ENCODE results near the gene CLSTN1. TPM values are rescaled to one million over a fixed set of nuclear protein-coding genes. Genes with fewer than 3 reads are reported as not detected.
"Not testable (repeated sequence)": the region's sequence is repeated elsewhere in the genome, so short reads cannot be mapped to it uniquely, and the experiment has no call there.

Gene CLSTN1
- total RNA-seq, 5 donors from 2014 or later (not counting 1 experiment from before 2014, with no cell fraction given): 84.6 to 105 (median 91.2) TPM

GRCh38 chr1:9794081-9794480, 29.7 kb downstream of the CLSTN1 start:
- DNase-seq (no peak), ATAC-seq (replicated peaks in 1 of 4) (no peak)
- Histone ChIP-seq H3K27ac (ENCODE audit: low read length) (no peak overlapping the region), H3K9me3 (no peaks in the 10 kb centered on the region), H3K4me3 (ENCODE audit: control insufficient read depth in 1 of 2, extremely low read depth in 1 of 2, low read length in 1 of 2) (no peak overlapping the region), H3K4me1 (ENCODE audit: control insufficient read depth in 1 of 2, extremely low read depth in 1 of 2, insufficient read depth in 2 of 2, low read length in 2 of 2) (peaks cover 0 to 34% of the 10 kb centered on the region in 2 experiments), H3K36me3 (ENCODE audit: control insufficient read depth in 2 of 2, extremely low read depth in 1 of 2, insufficient read depth in 1 of 2, low read length in 1 of 2) (peaks cover 0 to 3% of the 10 kb centered on the region in 2 donors), H3K27me3 (replicated peaks in 1 of 2; ENCODE audit: control insufficient read depth in 2 of 2, extremely low read depth in 1 of 2, insufficient read depth in 2 of 2, low read length in 1 of 2) (no peaks in the 10 kb centered on the region)
- Mint-ChIP-seq H3K27ac (peak overlapping the region; percentile 49 to 71), H3K9me3 (no peaks in the 10 kb centered on the region), H3K36me3 (peaks cover 8% of the 10 kb centered on the region), H3K4me1 (peaks cover 65 to 67% (median 65%) of the 10 kb centered on the region in 3 donors), H3K4me3 (no peak overlapping the region), H3K27me3 (no peaks in the 10 kb centered on the region)
- CTCF ChIA-PET: interaction anchor here in 1 of 2 donors (1.4 kb wide), 1 partner anchor 10 kb away, joined by 4 read pairs; no protein-coding TSS in a partner anchor
- WGBS (ENCODE audit: insufficient coverage): no CpG with 5 or more reads among the region's 6 CpGs
- POLR2A ChIA-PET: no interaction called here

- H3K27ac ChIP-seq (ENCODE audit: low read length): no peak overlapping the region
- H3K4me1 Mint-ChIP-seq: peaks cover 60 to 63% (median 62%) of the 10 kb centered on the region in 3 donors
- 93% methylated on average over 10 of the region's 15 CpGs for WGBS (ENCODE audit: insufficient coverage)
- ChIA-PET CTCF (interaction anchor here in 1 of 2 donors (0.6 to 1.4 kb wide), 2 partner anchors 9 to 522 kb away, joined by 4 to 6 read pairs; no protein-coding TSS in a partner anchor), POLR2A (no interaction called here)
- H3K27me3 ChIP-seq (replicated peaks in 1 of 2; ENCODE audit: control insufficient read depth in 2 of 2, extremely low read depth in 1 of 2, insufficient read depth in 2 of 2, low read length in 1 of 2): no peaks in the 10 kb centered on the region
- no peak overlapping the region for H3K4me3 ChIP-seq (ENCODE audit: control insufficient read depth in 1 of 2, extremely low read depth in 1 of 2, low read length in 1 of 2)
- H3K4me3 Mint-ChIP-seq: no peak overlapping the region
- H3K9me3 ChIP-seq: no peaks in the 10 kb centered on the region
- DNase-seq (no peak), ATAC-seq (replicated peaks in 1 of 4) (no peak)
- peaks cover 0 to 3% of the 10 kb centered on the region in 2 donors for H3K36me3 ChIP-seq (ENCODE audit: control insufficient read depth in 2 of 2, extremely low read depth in 1 of 2, insufficient read depth in 1 of 2, low read length in 1 of 2)
- peaks cover 8% of the 10 kb centered on the region for H3K36me3 Mint-ChIP-seq
- H3K4me1 ChIP-seq (ENCODE audit: control insufficient read depth in 1 of 2, extremely low read depth in 1 of 2, insufficient read depth in 2 of 2, low read length in 2 of 2): peaks cover 0 to 29% of the 10 kb centered on the region in 2 experiments
- H3K27ac Mint-ChIP-seq: peak overlapping the region in 1 of 2 donors; percentile 58
- H3K27me3 Mint-ChIP-seq: no peaks in the 10 kb centered on the region
- no peaks in the 10 kb centered on the region for H3K9me3 Mint-ChIP-seq
Observed at GRCh38 chr1:9793291-9793690, 30.5 kb downstream of the CLSTN1 start.

- Mint-ChIP-seq H3K4me3 (no peak overlapping the region), H3K27me3 (no peaks in the 10 kb centered on the region), H3K9me3 (no peaks in the 10 kb centered on the region), H3K36me3 (peaks cover 8% of the 10 kb centered on the region), H3K27ac (peak overlapping the region in 1 of 2 donors; percentile 62), H3K4me1 (peaks cover 61 to 64% (median 62%) of the 10 kb centered on the region in 3 donors)
- peaks cover 0 to 3% of the 10 kb centered on the region in 2 donors for H3K36me3 ChIP-seq (ENCODE audit: control insufficient read depth in 2 of 2, extremely low read depth in 1 of 2, insufficient read depth in 1 of 2, low read length in 1 of 2)
- H3K4me1 ChIP-seq (ENCODE audit: control insufficient read depth in 1 of 2, extremely low read depth in 1 of 2, insufficient read depth in 2 of 2, low read length in 2 of 2): peaks cover 2 to 34% of the 10 kb centered on the region in 2 experiments
- no peak overlapping the region for H3K27ac ChIP-seq (ENCODE audit: low read length)
- ChIA-PET POLR2A (no interaction called here), CTCF (interaction anchor here in 1 of 2 donors (1.0 kb wide), 1 partner anchor 14 kb away, joined by 3 read pairs; no protein-coding TSS in a partner anchor)
- ATAC-seq (replicated peaks in 1 of 4) (no peak), DNase-seq (no peak)
- WGBS (ENCODE audit: insufficient coverage): 100% methylated on average over 1 of the region's 14 CpGs
- H3K4me3 ChIP-seq (ENCODE audit: control insufficient read depth in 1 of 2, extremely low read depth in 1 of 2, low read length in 1 of 2): no peak overlapping the region
- no peaks in the 10 kb centered on the region for H3K27me3 ChIP-seq (replicated peaks in 1 of 2; ENCODE audit: control insufficient read depth in 2 of 2, extremely low read depth in 1 of 2, insufficient read depth in 2 of 2, low read length in 1 of 2)
- H3K9me3 ChIP-seq: no peaks in the 10 kb centered on the region
Observed at GRCh38 chr1:9792156-9793042, 31.4 kb downstream of the CLSTN1 start.

- H3K4me3 ChIP-seq (ENCODE audit: control insufficient read depth in 1 of 2, extremely low read depth in 1 of 2, low read length in 1 of 2); H3K27me3 ChIP-seq (replicated peaks in 1 of 2; ENCODE audit: control insufficient read depth in 2 of 2, extremely low read depth in 1 of 2, insufficient read depth in 2 of 2, low read length in 1 of 2); H3K4me3 Mint-ChIP-seq; CTCF ChIA-PET; DNase-seq; ATAC-seq (replicated peaks in 1 of 4); H3K36me3 ChIP-seq (ENCODE audit: control insufficient read depth in 2 of 2, extremely low read depth in 1 of 2, insufficient read depth in 1 of 2, low read length in 1 of 2); H3K9me3 ChIP-seq; POLR2A ChIA-PET; H3K36me3 Mint-ChIP-seq; H3K27me3 Mint-ChIP-seq; H3K27ac ChIP-seq (ENCODE audit: low read length); H3K9me3 Mint-ChIP-seq: not testable (repeated sequence)
- no CpG with 5 or more reads among the region's 4 CpGs for WGBS (ENCODE audit: insufficient coverage)
- Mint-ChIP-seq H3K4me1 (peaks cover 59 to 63% (median 61%) of the 10 kb centered on the region in 3 donors), H3K27ac (peak overlapping the region in 1 of 2 donors; percentile 35)
- H3K4me1 ChIP-seq (ENCODE audit: control insufficient read depth in 1 of 2, extremely low read depth in 1 of 2, insufficient read depth in 2 of 2, low read length in 2 of 2): peaks cover 9 to 40% of the 10 kb centered on the region in 2 experiments
Observed at GRCh38 chr1:9789700-9790099, 34.1 kb downstream of the CLSTN1 start.

- peaks cover 48 to 50% (median 48%) of the 10 kb centered on the region in 3 donors for H3K4me1 Mint-ChIP-seq
- POLR2A ChIA-PET: no interaction called here
Observed at GRCh38 chr1:9787702-9788101, 36.1 kb downstream of the CLSTN1 start.

GRCh38 chr1:9785406-9785805, 38.4 kb downstream of the CLSTN1 start:
- no peak overlapping the region for H3K27ac ChIP-seq (ENCODE audit: low read length)
- H3K36me3 ChIP-seq (ENCODE audit: control insufficient read depth in 2 of 2, extremely low read depth in 1 of 2, insufficient read depth in 1 of 2, low read length in 1 of 2): no peaks in the 10 kb centered on the region
- no peak overlapping the region for H3K4me3 ChIP-seq (ENCODE audit: control insufficient read depth in 1 of 2, extremely low read depth in 1 of 2, low read length in 1 of 2)
- no peak overlapping the region for H3K27ac Mint-ChIP-seq
- no peak for ATAC-seq (replicated peaks in 1 of 4)
- H3K36me3 Mint-ChIP-seq: peaks cover 3% of the 10 kb centered on the region
- 100% methylated on average over 3 of the region's 6 CpGs for WGBS (ENCODE audit: insufficient coverage)
- no peak for DNase-seq
- H3K4me3 Mint-ChIP-seq: no peak overlapping the region
- H3K27me3 ChIP-seq (replicated peaks in 1 of 2; ENCODE audit: control insufficient read depth in 2 of 2, extremely low read depth in 1 of 2, insufficient read depth in 2 of 2, low read length in 1 of 2): no peaks in the 10 kb centered on the region
- ChIA-PET POLR2A (interaction anchor here (0.7 to 0.8 kb wide), 2 partner anchors 18 to 862 kb away, joined by 3 read pairs; no protein-coding TSS in a partner anchor), CTCF (interaction anchor here (0.6 to 3.2 kb wide), 9 partner anchors 12 to 645 kb away, joined by 3 to 22 read pairs (median 8); partner anchors contain the start of gene CENPS (in 1 of the 2))
- H3K4me1 Mint-ChIP-seq: peaks cover 40 to 49% (median 45%) of the 10 kb centered on the region in 3 donors
- H3K27me3 Mint-ChIP-seq: no peaks in the 10 kb centered on the region
- H3K9me3 Mint-ChIP-seq: no peaks in the 10 kb centered on the region
- no peaks in the 10 kb centered on the region for H3K9me3 ChIP-seq
- H3K4me1 ChIP-seq (ENCODE audit: control insufficient read depth in 1 of 2, extremely low read depth in 1 of 2, insufficient read depth in 2 of 2, low read length in 2 of 2): peaks cover 9 to 29% of the 10 kb centered on the region in 2 experiments

More at GRCh38 chr1:9787702-9788101, 36.1 kb downstream of the CLSTN1 start:
- H3K4me3 Mint-ChIP-seq: peak overlapping the region; percentile 67 to 72 (median 71)
- Histone ChIP-seq H3K4me1 (ENCODE audit: control insufficient read depth in 1 of 2, extremely low read depth in 1 of 2, insufficient read depth in 2 of 2, low read length in 2 of 2) (peaks cover 9 to 34% of the 10 kb centered on the region in 2 experiments), H3K27ac (ENCODE audit: low read length) (peak overlapping the region; percentile 52), H3K4me3 (ENCODE audit: control insufficient read depth in 1 of 2, extremely low read depth in 1 of 2, low read length in 1 of 2) (no peak overlapping the region), H3K9me3 (no peaks in the 10 kb centered on the region), H3K36me3 (ENCODE audit: control insufficient read depth in 2 of 2, extremely low read depth in 1 of 2, insufficient read depth in 1 of 2, low read length in 1 of 2) (peaks cover 0 to 3% of the 10 kb centered on the region in 2 donors), H3K27me3 (replicated peaks in 1 of 2; ENCODE audit: control insufficient read depth in 2 of 2, extremely low read depth in 1 of 2, insufficient read depth in 2 of 2, low read length in 1 of 2) (no peaks in the 10 kb centered on the region)
- WGBS (ENCODE audit: insufficient coverage): no CpG with 5 or more reads among the region's 8 CpGs
- H3K9me3 Mint-ChIP-seq: no peaks in the 10 kb centered on the region
- peak; percentile 86 to 99 (median 92) for ATAC-seq (replicated peaks in 1 of 4)
- peaks cover 8% of the 10 kb centered on the region for H3K36me3 Mint-ChIP-seq
- H3K27me3 Mint-ChIP-seq: no peaks in the 10 kb centered on the region
- peak; percentile 4 to 76 (median 53) for DNase-seq
- CTCF ChIA-PET: interaction anchor here (0.7 to 1.7 kb wide), 3 partner anchors 12 to 337 kb away, joined by 3 to 12 read pairs (median 5); no protein-coding TSS in a partner anchor
- peak overlapping the region; percentile 92 for H3K27ac Mint-ChIP-seq

Measured in T-cell (primary cell).